ENCODE measurements around the gene RGS16.

The RGS16 gene

DNA sequence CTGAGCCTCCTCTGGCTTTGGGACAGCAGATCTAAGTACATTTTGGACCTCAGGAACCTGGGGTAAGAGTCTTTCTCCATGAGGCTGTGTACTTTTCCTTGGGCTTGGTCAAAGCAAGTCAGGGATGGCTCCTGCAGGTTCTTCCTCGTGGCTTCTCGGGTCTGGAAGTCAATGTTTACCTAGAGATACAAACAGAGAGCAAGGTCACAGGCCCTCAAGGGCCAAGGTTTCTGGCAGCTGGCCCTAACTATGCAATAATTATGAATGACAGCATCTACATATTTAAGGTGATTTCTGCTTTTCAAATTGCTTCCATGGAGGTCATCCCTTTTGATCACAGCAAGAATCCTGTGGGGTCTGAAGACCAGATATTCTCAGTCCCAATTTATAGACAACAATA, 42.5 kb upstream of the RGS16 start:
- DNase-seq (ENCODE audit: insufficient read length, low spot score) (no peak), FAIRE-seq (no peak)
- no peak for TF ChIP-seq CTCF (IDR thresholded peaks at IDR 0.05; ENCODE audit: insufficient read depth, missing control alignments)

- FAIRE-seq (no peak), DNase-seq (ENCODE audit: insufficient read length, low spot score) (no peak)
- TF ChIP-seq CTCF (IDR thresholded peaks at IDR 0.05; ENCODE audit: insufficient read depth, missing control alignments): no peak
Measured at GRCh38 chr1:182644886-182645285, 40.7 kb upstream of the RGS16 start.

DNA sequence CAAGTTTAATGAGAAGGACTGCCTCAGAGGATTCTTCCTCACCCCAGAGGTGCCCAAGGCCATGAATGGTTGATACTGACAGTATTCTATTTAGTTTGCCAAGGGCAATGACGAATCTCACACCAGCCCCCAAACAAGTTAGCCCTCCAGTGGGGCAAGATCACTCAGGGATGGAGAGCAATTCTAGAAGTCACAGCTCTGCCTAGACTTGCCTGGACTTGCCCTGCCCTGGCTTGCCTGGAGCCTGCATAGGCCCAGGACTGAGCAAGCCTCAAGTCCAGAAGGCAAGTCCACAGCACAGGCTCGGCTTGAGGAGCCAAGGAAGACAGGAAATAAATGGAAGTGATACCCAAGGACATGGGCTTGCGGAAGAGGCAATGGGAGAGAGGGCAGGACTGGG, 39.5 kb upstream of the RGS16 start:
- TF ChIP-seq CTCF (IDR thresholded peaks at IDR 0.05; ENCODE audit: insufficient read depth, missing control alignments): no peak
- FAIRE-seq: no peak

GRCh38 chr1:182642461-182642860, 38.3 kb upstream of the RGS16 start:
- DNase-seq (ENCODE audit: insufficient read length, low spot score) (no peak), FAIRE-seq (no peak)
- no peak for TF ChIP-seq CTCF (IDR thresholded peaks at IDR 0.05; ENCODE audit: insufficient read depth, missing control alignments)

More for the DNA sequence above, 39.5 kb upstream of the RGS16 start:
- no peak for DNase-seq (ENCODE audit: insufficient read length, low spot score)

GRCh38 chr1:182641561-182641960, 37.4 kb upstream of the RGS16 start:
- TF ChIP-seq CTCF (IDR thresholded peaks at IDR 0.05; ENCODE audit: insufficient read depth, missing control alignments): no peak
- DNase-seq (ENCODE audit: insufficient read length, low spot score) (no peak), FAIRE-seq (no peak)

GRCh38 chr1:182639330-182639729, 35.1 kb upstream of the RGS16 start:
- DNase-seq (ENCODE audit: insufficient read length, low spot score): no peak
- no peak for FAIRE-seq
- no peak for TF ChIP-seq CTCF (IDR thresholded peaks at IDR 0.05; ENCODE audit: insufficient read depth, missing control alignments)

DNA sequence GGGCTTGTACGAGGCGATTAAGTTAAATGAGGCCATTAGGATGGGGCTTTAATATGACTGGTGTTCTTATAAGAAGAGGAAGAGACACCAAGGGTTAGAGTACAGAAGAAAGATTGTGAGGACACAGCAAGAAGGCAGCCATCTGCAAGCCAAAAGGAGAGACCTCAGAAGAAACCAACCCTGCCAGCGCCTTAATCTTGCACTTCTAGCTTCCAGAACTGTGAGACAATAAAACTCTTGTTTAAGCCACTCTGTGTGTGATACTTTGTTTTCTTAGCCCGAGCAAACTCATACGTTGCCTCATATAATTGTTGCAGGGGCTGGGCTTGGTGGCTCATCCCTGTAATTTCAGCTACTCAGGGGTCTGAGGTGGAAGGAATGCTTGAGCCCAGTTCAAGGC, 33.6 kb upstream of the RGS16 start:
- DNase-seq (ENCODE audit: insufficient read length, low spot score): no peak
- peak; percentile 77 for FAIRE-seq
- no peak for TF ChIP-seq CTCF (IDR thresholded peaks at IDR 0.05; ENCODE audit: insufficient read depth, missing control alignments)
